ENCODE data around the gene LY6G5B.

The LY6G5B gene

DNA sequence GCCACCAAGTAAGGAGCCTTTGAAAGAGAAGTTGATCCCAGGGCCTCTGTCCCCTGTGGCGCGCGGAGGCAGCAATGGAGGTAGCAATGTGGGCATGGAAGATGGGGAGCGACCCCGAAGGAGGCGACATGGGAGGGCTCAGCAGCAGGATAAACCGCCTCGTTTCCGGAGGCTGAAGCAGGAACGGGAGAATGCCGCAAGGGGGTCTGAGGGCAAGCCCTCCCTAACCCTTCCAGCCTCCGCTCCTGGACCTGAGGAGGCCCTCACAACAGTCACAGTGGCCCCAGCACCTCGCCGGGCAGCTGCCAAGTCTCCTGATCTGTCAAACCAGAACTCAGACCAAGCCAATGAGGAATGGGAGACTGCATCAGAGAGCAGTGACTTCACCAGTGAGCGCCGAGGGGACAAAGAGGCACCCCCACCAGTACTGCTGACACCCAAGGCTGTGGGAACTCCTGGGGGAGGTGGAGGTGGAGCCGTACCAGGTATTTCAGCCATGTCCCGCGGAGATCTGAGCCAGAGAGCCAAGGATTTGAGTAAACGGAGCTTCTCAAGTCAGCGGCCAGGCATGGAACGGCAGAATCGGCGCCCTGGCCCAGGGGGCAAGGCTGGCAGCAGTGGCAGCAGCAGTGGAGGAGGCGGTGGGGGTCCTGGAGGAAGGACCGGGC, 37.4 kb upstream of the LY6G5B start:
- Histone ChIP-seq H3K79me2 (ENCODE audit: low read length) (no peaks in the 10 kb centered on the region), H3K27ac (ENCODE audit: low read length) (no peak overlapping the region), H3K4me1 (ENCODE audit: low read length) (no peaks in the 10 kb centered on the region), H3K9me3 (ENCODE audit: insufficient read depth, low read length) (no peaks in the 10 kb centered on the region), H3K27me3 (ENCODE audit: low read depth, low read length) (no peaks in the 10 kb centered on the region), H2AFZ (ENCODE audit: low read depth, low read length) (no peak overlapping the region), H3K4me2 (ENCODE audit: low read length) (no peak overlapping the region), H3K36me3 (replicated peaks; ENCODE audit: low read depth, low read length) (peaks cover 36% of the 10 kb centered on the region), H4K20me1 (ENCODE audit: insufficient read depth, low read length) (no peaks in the 10 kb centered on the region), H3K4me3 (ENCODE audit: low read length) (no peak overlapping the region), H3K9ac (ENCODE audit: low read length) (no peak overlapping the region)
- no peak for TF ChIP-seq EZH2phosphoT487 (IDR thresholded peaks at IDR 0.05; ENCODE audit: low read depth)
- TF ChIP-seq, protein P1, sequence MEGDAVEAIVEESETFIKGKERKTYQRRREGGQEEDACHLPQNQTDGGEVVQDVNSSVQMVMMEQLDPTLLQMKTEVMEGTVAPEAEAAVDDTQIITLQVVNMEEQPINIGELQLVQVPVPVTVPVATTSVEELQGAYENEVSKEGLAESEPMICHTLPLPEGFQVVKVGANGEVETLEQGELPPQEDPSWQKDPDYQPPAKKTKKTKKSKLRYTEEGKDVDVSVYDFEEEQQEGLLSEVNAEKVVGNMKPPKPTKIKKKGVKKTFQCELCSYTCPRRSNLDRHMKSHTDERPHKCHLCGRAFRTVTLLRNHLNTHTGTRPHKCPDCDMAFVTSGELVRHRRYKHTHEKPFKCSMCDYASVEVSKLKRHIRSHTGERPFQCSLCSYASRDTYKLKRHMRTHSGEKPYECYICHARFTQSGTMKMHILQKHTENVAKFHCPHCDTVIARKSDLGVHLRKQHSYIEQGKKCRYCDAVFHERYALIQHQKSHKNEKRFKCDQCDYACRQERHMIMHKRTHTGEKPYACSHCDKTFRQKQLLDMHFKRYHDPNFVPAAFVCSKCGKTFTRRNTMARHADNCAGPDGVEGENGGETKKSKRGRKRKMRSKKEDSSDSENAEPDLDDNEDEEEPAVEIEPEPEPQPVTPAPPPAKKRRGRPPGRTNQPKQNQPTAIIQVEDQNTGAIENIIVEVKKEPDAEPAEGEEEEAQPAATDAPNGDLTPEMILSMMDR (IDR thresholded peaks at IDR 0.05; ENCODE audit: low read depth, low read length), result no peak

DNA sequence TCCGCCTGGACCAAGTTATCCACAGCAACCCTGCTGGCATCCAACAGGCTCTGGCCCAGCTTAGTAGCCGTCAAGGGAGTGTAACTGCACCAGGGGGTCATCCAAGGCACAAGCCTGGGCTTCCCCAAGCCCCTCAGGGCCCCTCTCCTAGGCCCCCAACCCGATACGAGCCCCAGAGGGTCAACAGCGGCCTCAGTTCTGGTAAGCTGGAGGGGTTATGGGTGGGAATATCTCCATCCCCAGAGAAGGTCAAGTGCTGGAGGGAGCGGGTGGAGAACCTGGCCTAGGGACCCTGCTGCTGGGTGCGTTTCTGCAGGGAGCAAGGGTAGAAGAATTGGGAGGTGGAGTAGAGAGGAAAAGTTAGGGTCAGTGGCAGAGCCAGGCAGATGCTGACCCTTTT, 36.3 kb upstream of the LY6G5B start:
- Histone ChIP-seq H4K20me1 (ENCODE audit: insufficient read depth, low read length) (no peaks in the 10 kb centered on the region), H3K9ac (ENCODE audit: low read length) (no peak overlapping the region)
- TF ChIP-seq EZH2phosphoT487 (IDR thresholded peaks at IDR 0.05; ENCODE audit: low read depth), result no peak
- TF ChIP-seq, protein P1 (IDR thresholded peaks at IDR 0.05; ENCODE audit: low read depth, low read length), result no peak

DNA sequence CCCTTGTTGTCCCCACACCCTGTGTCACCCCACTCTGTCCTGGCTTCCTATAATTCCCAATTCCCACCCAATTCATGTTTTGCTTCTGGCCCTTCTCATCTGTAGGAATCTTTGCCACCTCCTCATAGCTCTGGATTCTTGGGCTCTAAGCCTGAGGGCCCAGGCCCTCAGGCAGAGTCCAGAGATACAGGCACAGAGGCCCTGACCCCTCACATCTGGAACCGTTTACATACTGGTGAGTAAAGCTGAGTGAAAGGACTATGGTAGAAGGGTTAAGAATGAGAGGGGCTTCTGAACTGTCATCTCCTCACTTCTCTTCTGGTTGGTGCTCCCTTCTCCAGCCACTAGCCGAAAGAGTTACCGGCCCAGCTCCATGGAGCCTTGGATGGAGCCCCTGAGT, 35.6 kb upstream of the LY6G5B start:
- Histone ChIP-seq H3K36me3 (replicated peaks; ENCODE audit: low read depth, low read length) (peaks cover 32% of the 10 kb centered on the region), H3K9ac (ENCODE audit: low read length) (no peak overlapping the region), H3K4me1 (ENCODE audit: low read length) (no peaks in the 10 kb centered on the region), H4K20me1 (ENCODE audit: insufficient read depth, low read length) (no peaks in the 10 kb centered on the region), H2AFZ (ENCODE audit: low read depth, low read length) (no peak overlapping the region), H3K4me3 (ENCODE audit: low read length) (no peak overlapping the region), H3K4me2 (ENCODE audit: low read length) (no peak overlapping the region), H3K27ac (ENCODE audit: low read length) (no peak overlapping the region), H3K9me3 (ENCODE audit: insufficient read depth, low read length) (no peaks in the 10 kb centered on the region), H3K79me2 (ENCODE audit: low read length) (no peaks in the 10 kb centered on the region), H3K27me3 (ENCODE audit: low read depth, low read length) (no peaks in the 10 kb centered on the region)
- no peak for TF ChIP-seq EZH2phosphoT487 (IDR thresholded peaks at IDR 0.05; ENCODE audit: low read depth)
- TF ChIP-seq, protein P1 (IDR thresholded peaks at IDR 0.05; ENCODE audit: low read depth, low read length), result no peak

More for the DNA sequence above, 36.3 kb upstream of the LY6G5B start:
- Histone ChIP-seq H3K36me3 (replicated peaks; ENCODE audit: low read depth, low read length) (peaks cover 37% of the 10 kb centered on the region), H3K27me3 (ENCODE audit: low read depth, low read length) (no peaks in the 10 kb centered on the region), H3K4me1 (ENCODE audit: low read length) (no peaks in the 10 kb centered on the region), H3K27ac (ENCODE audit: low read length) (no peak overlapping the region), H2AFZ (ENCODE audit: low read depth, low read length) (no peak overlapping the region), H3K9me3 (ENCODE audit: insufficient read depth, low read length) (no peaks in the 10 kb centered on the region), H3K4me2 (ENCODE audit: low read length) (no peak overlapping the region), H3K79me2 (ENCODE audit: low read length) (no peaks in the 10 kb centered on the region), H3K4me3 (ENCODE audit: low read length) (no peak overlapping the region)

DNA sequence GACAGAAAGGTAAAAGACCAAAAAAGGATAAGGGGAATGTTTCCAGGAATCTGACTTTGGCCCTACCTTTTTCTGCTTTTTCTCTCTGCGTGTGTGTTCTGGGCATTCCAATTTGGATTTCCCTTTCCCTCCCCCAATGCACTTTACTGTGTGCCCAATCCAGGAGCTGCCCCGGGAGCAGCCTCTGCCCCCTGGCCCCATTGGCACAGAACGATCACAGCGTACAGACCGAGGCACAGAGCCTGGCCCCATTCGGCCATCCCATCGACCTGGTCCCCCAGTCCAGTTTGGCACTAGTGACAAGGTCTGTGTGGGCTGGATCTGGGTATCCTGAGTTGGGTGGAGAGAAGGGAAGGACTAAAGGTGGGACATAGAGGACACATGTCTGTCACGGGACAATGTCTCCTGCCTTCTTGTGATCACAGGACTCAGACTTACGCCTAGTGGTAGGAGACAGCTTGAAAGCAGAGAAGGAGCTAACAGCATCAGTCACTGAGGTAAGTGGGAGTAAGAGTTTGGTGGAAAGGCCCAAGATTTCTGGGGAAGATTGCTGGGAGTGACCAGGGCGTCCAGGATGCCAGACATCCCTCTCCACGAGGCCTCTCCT, 34.7 kb upstream of the LY6G5B start:
- H2AFZ ChIP-seq (ENCODE audit: low read depth, low read length), result no peak overlapping the region
- H3K9ac ChIP-seq (ENCODE audit: low read length), result no peak overlapping the region
- no peak overlapping the region for H3K4me3 ChIP-seq (ENCODE audit: low read length)
- TF ChIP-seq EZH2phosphoT487 (IDR thresholded peaks at IDR 0.05; ENCODE audit: low read depth), result no peak
- TF ChIP-seq, protein P1 (IDR thresholded peaks at IDR 0.05; ENCODE audit: low read depth, low read length), result no peak
- no peaks in the 10 kb centered on the region for H3K4me1 ChIP-seq (ENCODE audit: low read length)
- H3K9me3 ChIP-seq (ENCODE audit: insufficient read depth, low read length), result no peaks in the 10 kb centered on the region
- no peaks in the 10 kb centered on the region for H4K20me1 ChIP-seq (ENCODE audit: insufficient read depth, low read length)
- H3K79me2 ChIP-seq (ENCODE audit: low read length), result no peaks in the 10 kb centered on the region
- no peak overlapping the region for H3K27ac ChIP-seq (ENCODE audit: low read length)
- H3K27me3 ChIP-seq (ENCODE audit: low read depth, low read length), result no peaks in the 10 kb centered on the region
- peaks cover 31% of the 10 kb centered on the region for H3K36me3 ChIP-seq (replicated peaks; ENCODE audit: low read depth, low read length)
- no peak overlapping the region for H3K4me2 ChIP-seq (ENCODE audit: low read length)

Measured in OCI-LY3 (cell line).